ENCODE results near the gene NEK9. TPM values are rescaled to one million over a fixed set of nuclear protein-coding genes. Genes with fewer than 3 reads are reported as not detected.

The NEK9 gene
- total and polyA plus RNA-seq, 8 donors, result 12.5 to 225 (median 30.4) TPM

GRCh38 chr14:75063491-75064204 lies 63.2 kb downstream of the NEK9 start, which contains the start of gene ACYP1:
Gene ACYP1 (minus strand): TSS chr14:75064024. CDS start chr14:75063553, 471 bp downstream.
- 0% methylated on average over 26 to 34 of the region's 34 CpGs for WGBS, 5 donors
- Histone ChIP-seq H3K27me3 (no peaks in the 10 kb centered on the region), H3K4me1 (peaks cover 13 to 35% (median 30%) of the 10 kb centered on the region in 4 donors), H3K36me3 (peaks cover 0 to 8% (median 0%) of the 10 kb centered on the region in 4 donors), H3K27ac (peak within 1 kb of the TSS; percentile 75 to 87 (median 84)), H3K4me3 (peak within 1 kb of the TSS; percentile 63 to 83 (median 75)), H3K9me3 (no peaks in the 10 kb centered on the region)
- intact Hi-C loops (cut with DNase I; ENCODE audit: low total_unique reads), result no loop called here
- peak in 2 of 3 donors; percentile 35 to 66 for TF ChIP-seq POLR2AphosphoS5 (IDR thresholded peaks at IDR 0.05)
- TF ChIP-seq, protein P1, sequence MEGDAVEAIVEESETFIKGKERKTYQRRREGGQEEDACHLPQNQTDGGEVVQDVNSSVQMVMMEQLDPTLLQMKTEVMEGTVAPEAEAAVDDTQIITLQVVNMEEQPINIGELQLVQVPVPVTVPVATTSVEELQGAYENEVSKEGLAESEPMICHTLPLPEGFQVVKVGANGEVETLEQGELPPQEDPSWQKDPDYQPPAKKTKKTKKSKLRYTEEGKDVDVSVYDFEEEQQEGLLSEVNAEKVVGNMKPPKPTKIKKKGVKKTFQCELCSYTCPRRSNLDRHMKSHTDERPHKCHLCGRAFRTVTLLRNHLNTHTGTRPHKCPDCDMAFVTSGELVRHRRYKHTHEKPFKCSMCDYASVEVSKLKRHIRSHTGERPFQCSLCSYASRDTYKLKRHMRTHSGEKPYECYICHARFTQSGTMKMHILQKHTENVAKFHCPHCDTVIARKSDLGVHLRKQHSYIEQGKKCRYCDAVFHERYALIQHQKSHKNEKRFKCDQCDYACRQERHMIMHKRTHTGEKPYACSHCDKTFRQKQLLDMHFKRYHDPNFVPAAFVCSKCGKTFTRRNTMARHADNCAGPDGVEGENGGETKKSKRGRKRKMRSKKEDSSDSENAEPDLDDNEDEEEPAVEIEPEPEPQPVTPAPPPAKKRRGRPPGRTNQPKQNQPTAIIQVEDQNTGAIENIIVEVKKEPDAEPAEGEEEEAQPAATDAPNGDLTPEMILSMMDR (IDR thresholded peaks at IDR 0.05), result no peak
- peak; percentile 95 to 97 for DNase-seq

DNA sequence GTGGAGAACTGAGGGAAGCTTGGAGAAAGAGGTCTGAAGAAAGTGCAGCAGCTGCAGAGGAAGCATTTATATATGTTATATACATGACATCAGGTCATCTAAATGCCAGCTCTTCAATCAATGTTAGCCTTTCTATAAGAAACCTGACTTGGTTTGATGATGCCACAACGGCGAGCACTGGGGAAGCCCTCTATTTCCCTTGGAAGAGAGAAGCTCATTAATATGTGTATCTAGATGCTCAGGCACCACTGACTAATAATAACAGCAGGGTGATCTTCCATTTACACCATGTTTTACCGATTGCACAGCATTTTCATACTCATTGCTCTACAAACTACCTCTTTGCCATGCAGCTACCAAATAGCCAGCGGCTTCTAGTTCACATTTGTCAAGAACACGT lies 63.8 kb downstream of the NEK9 start:
- H3K4me3 ChIP-seq, result peak overlapping the region; percentile 63 to 83 (median 75)
- DNase-seq, result no peak
- intact Hi-C loops (cut with DNase I; ENCODE audit: low total_unique reads), result no loop called here
- peaks cover 6 to 28% (median 23%) of the 10 kb centered on the region in 4 donors for H3K4me1 ChIP-seq
- H3K36me3 ChIP-seq, result peaks cover 0 to 8% (median 0%) of the 10 kb centered on the region in 4 donors
- H3K9me3 ChIP-seq, result no peaks in the 10 kb centered on the region
- WGBS, 5 donors, result 21 to 30% (median 25%) methylated on average over 5 of the region's 5 CpGs
- TF ChIP-seq EP300 (IDR thresholded peaks at IDR 0.05) (no peak), POLR2A (IDR thresholded peaks at IDR 0.05) (no peak), POLR2AphosphoS5 (IDR thresholded peaks at IDR 0.05) (no peak)
- H3K27ac ChIP-seq, result peak overlapping the region in 4 of 5 donors; percentile 75 to 87 (median 85)
- H3K27me3 ChIP-seq, result no peaks in the 10 kb centered on the region

DNA sequence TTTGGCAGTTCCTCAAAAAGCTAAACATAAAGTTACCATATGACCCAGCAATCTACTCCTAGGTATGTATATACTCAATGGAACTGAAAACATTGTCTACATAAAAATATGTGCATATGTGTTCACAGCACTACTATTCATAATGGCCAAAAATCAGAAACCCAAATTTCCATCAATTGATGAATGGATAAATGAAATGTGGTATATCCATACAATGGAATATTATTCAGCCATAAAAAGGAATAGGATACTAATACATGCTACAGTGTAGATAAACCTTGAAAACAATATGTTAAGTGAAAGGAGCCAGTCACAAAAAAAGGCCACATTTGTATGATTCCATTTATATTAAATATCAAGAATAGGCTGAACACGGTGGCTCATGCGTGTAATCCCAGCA lies 66.4 kb downstream of the NEK9 start:
- TF ChIP-seq POLR2AphosphoS5 (IDR thresholded peaks at IDR 0.05) (no peak), POLR2A (IDR thresholded peaks at IDR 0.05) (no peak), EP300 (IDR thresholded peaks at IDR 0.05) (no peak)
- TF ChIP-seq, protein P1 (IDR thresholded peaks at IDR 0.05), result no peak
- 48 to 98% (median 51%) methylated on average over 2 of the region's 2 CpGs for WGBS, 5 donors
- H3K9me3 ChIP-seq, result no peaks in the 10 kb centered on the region
- no peak for DNase-seq
- no peaks in the 10 kb centered on the region for H3K27me3 ChIP-seq
- peaks cover 0 to 19% (median 17%) of the 10 kb centered on the region in 4 donors for H3K4me1 ChIP-seq
- intact Hi-C loops (cut with DNase I; ENCODE audit: low total_unique reads), result no loop called here
- H3K36me3 ChIP-seq, result peaks cover 0 to 8% (median 0%) of the 10 kb centered on the region in 4 donors
- H3K27ac ChIP-seq, result no peak overlapping the region
- H3K4me3 ChIP-seq, result no peak overlapping the region

DNA sequence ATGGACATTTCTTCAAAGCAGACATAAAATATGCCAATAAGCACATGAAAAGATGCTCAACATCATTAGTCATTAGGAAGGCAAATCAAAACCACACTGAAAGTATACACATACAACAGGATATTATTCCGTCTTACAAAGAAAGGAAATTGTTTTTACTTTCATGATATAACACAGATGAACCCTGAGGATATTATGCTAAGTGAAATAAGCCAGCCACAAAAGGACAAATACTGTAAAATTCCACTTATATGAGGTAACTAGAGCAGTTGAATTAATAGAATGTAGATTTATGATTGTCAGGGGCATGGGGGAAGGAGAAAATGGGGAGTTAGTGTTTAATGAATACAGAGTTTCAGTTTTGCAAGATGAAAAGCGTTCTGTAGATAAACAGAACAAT lies 67.2 kb downstream of the NEK9 start:
- WGBS, 5 donors, result 84 to 90% (median 88%) methylated on average over 2 of the region's 2 CpGs
- TF ChIP-seq, protein P1 (IDR thresholded peaks at IDR 0.05), result no peak
- TF ChIP-seq EP300 (IDR thresholded peaks at IDR 0.05) (no peak), POLR2A (IDR thresholded peaks at IDR 0.05) (no peak), POLR2AphosphoS5 (IDR thresholded peaks at IDR 0.05) (no peak)

GRCh38 chr14:75054421-75054820 lies 72.4 kb downstream of the NEK9 start:
- no peaks in the 10 kb centered on the region for H3K9me3 ChIP-seq
- no peaks in the 10 kb centered on the region for H3K36me3 ChIP-seq
- DNase-seq, result no peak
- 62 to 78% (median 68%) methylated on average over 1 of the region's 1 CpG for WGBS, 5 donors
- no peak overlapping the region for H3K27ac ChIP-seq
- peaks cover 7 to 20% (median 13%) of the 10 kb centered on the region in 4 donors for H3K4me1 ChIP-seq
- H3K27me3 ChIP-seq, result no peaks in the 10 kb centered on the region
- intact Hi-C loops (cut with DNase I; ENCODE audit: low total_unique reads), result no loop called here
- TF ChIP-seq POLR2AphosphoS5 (IDR thresholded peaks at IDR 0.05) (no peak), POLR2A (IDR thresholded peaks at IDR 0.05) (no peak), EP300 (IDR thresholded peaks at IDR 0.05) (no peak)
- TF ChIP-seq, protein P1 (IDR thresholded peaks at IDR 0.05), result no peak
- no peak overlapping the region for H3K4me3 ChIP-seq

More for the DNA sequence above, 67.2 kb downstream of the NEK9 start:
- Histone ChIP-seq H3K27ac (no peak overlapping the region), H3K9me3 (no peaks in the 10 kb centered on the region), H3K4me1 (peaks cover 0 to 18% (median 17%) of the 10 kb centered on the region in 4 donors), H3K36me3 (peaks cover 0 to 8% (median 0%) of the 10 kb centered on the region in 4 donors), H3K27me3 (no peaks in the 10 kb centered on the region), H3K4me3 (no peak overlapping the region)
- DNase-seq, result no peak
- intact Hi-C loops (cut with DNase I; ENCODE audit: low total_unique reads), result no loop called here
